Stimulated activated CD4-positive, alpha-beta T cell treated with anti-CD3 and anti-CD28 coated beads, Interleukin-1b, Interleukin-23, amount 100 ng/mL, for 24 hours (primary cell): Measurements from ENCODE around the gene XCL1.

Source experiments
- DNase-seq, 4 experiments: peaks; one replicate each; pipeline ENCODE4 v3.0.0-alpha.2; 2020; ENCODE audit warnings: low read depth in 4 of 4, low spot score in 1 of 4

Gene XCL1

DNA sequence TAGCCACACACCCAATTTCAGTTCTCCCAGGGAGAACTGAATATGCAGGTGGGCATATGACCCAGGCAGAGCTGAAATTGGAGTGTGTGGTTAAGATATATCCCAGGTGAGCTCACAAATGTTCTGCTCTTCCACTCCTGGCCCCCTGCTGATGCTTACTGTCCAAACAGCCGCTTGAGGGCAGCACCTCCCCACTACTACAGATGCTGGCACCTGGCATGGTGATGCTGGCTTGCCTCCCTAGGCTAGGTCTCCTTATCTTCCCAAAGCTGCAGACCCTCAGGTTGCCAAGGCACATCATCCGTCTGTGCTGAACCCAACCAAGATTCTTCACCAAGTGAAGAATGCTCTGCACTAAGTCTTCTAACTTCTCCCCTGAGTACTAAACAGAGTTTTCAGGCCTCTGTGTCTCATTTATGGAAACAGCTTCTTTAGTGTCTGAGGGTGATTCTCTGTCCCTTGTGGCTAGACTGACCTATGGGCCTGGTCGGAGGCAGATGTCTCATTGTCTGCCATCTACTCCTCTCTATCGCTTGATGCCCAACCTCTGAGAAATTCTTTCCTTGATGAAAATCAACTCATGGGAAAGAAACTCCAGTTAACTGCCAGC is 27.2 kb downstream of the XCL1 start:
- DNase-seq, result peak; percentile 37 to 58 (median 54)

DNA sequence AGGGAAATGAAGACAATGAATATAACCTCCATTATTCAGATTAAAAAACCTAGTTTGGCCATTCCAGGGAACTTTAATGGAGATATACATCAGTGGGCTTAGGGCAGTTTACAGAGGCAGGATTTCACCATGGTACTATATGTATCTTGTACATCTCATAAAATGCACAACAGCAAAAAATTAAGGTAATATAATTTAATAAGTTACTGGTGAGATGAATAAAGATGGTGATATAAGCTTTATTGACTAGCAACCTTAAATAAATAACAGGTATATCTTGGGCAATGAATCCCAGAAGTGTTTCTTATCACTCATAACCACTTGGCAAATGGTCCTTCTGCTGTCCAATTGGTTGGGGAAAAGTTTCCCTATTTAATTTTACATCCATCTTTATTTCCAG is 29.0 kb downstream of the XCL1 start:
- DNase-seq, result no peak

DNA sequence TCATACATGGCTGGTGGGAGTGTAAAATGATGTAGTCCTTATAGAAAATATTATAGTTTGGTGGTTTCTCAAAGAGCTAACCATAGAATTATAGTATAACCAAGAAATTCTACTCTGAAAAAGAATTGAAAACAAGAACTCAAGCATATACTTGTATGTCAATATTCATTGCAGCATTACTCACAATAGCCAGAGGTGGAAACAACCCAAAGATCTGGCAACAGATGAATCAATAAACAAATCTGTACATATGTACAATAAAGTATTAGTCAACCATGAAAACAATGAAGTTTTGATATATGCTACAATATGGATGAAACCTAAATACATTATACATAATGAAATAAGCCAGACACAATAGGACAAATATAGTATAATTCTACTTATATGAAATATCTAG is 29.7 kb downstream of the XCL1 start:
- DNase-seq, result no peak

DNA sequence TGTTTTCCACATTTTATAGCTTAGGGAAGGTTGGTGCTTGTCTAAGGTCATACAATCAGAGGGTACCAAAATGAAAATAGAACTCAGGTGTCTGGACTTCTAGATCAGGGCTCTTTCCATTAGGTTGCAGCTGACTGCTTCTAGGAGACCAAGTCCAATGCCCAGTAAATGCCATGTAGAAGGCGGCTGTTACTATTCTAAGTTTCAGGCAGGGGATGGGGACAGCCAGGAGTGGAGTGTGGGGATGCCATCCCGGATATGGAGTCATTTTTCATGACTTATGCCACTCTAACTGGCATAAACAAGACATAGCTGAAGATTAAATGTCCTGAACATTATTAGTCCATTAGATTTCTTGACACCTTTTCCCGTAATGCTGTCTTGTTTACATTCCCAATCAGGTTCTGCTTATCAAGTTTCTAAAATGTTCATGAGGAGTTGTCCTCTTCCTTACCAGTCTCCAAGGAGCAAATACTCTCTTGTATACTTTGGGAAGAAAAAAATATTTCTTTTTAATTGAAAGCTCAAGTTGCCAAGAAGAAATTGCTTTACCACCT is 31.5 kb downstream of the XCL1 start:
- DNase-seq, result no peak

DNA sequence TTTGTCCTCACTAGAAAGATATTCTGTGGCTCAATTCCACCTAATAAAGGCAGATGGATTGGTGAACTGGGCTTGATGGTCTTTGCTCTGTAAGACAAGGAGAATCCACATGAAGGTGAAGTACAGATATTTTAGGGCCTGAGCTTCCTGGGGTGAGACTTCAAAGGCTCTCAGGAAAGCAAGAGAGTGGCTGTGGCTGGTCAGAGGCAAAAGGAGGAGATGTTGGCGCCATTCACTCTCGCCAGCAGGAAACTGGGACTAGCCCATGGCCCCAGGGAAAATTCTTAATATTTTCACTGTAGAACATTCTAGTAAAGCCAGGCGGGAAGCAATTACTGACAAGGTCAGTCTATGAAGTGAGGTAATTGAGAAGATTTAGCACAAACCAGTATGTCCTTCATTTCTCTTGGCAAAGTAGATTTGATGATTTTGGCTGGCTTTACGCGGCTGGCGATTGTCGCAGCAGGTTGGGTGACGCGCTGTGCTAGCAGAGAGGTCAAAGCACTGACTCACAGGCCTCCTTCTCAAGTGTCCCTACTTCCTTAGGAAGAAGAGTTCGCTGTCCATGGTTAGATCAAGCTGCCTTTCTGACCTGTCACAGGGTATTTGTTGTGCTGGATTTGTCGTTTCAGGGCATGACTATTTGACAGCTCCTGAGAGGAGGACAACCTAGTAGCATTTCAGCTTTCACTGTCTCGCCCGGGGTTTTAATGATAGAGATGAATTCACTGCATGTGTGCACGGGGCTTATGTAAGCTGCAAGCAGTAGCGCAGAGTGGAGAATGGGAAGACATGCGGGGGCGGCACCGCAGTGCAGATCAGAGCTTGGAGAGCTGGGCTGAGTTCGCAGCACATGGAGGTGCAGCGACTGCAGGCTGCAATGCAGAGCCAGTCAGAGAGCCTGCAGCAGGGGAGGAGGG is 32.7 kb downstream of the XCL1 start:
- DNase-seq, result no peak

DNA sequence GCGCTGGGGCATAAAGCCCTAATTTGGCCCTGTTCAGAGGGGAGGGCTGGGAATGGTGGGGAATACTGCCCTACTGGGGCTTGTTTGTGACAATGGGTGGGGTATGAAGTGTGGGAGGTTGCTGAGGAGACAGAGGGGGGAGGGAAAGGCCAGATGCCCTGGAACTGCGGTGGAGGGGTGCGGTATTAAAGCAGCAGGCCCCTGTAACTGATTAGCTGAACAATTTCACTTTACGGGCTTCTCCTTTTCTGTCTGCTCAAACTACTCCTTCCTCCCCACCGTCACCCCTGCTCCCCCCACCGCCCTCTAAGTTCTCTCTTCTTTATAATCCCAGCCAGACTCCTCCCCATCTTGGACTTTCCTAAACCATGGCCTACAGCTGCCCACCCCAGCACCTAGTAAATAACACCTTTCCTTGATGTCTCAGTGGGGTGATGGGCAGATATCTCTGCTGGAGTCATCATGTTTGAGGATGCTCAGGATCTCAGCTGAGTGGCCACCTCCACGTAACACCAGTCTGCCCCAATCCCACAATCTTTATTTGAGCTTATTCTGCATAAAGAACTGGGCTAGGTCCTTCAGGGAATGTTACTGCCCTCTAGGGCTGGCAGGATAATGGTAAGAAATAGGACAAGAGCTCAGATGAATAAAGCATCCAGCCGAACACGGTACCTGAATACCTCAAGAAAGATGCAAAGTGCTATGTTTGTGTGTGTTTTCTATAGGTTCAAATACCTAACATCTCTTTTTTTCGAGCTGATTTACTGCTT is 33.5 kb downstream of the XCL1 start:
- DNase-seq, result no peak

DNA sequence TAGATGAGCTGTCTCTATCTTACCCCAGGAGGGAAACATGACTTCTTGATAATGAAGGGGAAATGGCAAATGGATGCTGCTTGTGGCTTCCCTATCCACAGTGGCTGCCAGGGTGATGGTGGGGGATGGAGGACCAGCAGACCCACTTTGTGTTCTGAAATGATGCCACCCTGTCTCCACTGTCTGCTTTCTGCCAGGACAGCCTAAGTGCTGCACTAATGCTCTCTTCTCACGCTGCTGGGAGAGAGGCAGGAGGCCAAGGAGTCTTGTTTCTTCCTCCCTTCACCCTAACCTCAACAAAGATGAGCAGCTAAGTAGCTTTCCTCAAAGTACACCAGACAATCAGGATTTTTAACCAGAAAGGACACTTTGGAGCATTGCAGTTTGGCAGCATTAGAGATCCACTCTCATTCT is 36.6 kb downstream of the XCL1 start:
- no peak for DNase-seq

DNA sequence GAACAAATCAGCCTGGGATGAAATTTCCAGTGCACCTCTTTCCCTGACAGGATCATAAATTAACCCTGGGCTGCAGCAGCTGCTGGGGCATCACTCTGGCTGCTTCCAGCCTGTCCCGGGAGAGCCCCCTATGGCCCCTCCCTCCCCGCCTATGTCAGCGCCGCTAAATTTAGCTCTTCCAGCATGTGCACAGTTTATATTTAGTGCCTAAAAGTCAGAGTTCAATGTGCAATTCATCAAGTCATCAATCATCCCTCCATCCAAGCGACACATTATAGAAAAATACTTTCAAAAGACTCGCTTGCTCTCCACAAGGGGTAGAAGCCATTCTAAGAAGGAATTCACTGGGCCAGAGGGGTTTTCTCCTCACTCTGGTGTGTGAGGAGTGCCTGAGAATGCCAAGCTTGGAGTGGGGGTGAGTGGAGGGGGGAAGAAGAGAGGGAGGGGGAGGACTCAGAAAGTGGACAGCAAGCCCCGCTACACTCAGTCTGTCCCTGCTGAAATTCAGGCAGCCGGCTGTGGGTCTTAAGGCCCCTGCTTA is 37.4 kb downstream of the XCL1 start:
- DNase-seq, result no peak

DNA sequence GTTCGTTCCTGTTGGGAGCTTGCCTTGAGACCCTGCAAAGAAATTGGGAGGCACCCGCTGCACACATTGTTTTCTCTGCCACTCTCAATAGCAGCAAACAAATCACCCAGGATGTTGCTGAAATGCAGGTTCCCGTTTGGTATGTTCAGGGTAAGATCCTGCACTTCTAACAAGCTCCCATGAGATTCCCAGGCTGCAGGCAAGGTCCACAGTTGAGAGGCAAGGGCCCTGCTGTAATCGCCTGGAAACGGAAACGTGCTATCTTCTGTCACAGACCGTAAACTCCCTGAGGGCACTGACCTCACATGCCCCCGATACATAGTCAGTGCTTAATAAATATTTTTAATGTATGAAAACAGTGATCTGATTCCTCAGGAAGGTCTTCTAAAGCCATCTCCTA is 37.8 kb downstream of the XCL1 start:
- no peak for DNase-seq

DNA sequence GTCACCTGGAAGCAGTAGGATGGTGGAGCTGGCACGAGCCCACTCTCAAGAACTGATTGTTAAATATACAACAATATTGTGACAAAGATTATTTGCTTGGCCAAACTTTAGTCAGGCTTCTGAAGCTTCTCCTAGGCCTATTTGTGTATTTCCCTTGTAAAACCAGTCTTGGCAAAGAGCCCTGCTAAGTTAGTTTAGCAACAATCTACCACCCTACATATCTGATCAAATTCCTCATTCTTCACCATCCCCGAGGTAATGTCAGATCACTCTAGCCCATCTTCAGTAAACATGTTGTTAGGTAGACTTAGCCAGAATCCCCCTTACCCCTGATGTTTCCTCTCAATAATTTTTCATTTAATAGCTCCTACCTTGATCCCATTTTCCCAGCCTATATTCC is 39.6 kb downstream of the XCL1 start:
- no peak for DNase-seq

DNA sequence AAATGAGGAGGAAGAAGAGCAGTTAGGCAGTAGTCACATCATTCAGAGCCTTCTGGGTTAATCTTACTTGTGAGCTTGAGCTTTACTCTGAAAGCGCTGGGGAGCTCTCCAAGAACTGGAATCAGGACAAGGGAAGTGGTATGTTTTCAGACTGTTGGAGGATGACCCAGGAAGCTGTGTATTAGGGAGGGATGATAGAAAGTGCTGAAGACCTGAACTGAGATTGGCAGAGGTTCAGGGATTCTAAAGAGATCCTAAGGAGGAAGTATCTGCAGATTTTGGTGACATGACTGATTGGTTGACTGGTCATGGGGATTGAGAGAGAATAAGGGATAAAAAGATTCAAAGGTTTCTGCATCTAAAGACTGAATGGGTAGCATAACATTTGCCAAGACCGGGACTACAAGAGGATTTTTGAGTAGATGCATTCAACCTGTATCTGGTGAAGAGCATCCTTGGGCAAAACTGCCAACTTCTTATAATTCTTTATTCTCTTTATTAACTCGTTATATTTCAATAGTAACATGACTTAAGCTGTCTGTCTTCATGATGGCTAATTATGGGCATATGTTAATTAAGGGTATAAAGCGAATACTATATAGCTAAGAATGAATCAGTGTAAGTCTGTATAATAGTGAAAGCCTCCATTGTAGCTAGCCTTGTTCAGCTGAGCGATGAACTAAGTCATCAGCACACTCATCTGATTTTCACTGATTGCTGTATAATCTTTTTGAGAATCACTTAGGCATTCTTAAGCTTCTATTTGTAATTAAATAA is 41.8 kb downstream of the XCL1 start:
- no peak for DNase-seq

DNA sequence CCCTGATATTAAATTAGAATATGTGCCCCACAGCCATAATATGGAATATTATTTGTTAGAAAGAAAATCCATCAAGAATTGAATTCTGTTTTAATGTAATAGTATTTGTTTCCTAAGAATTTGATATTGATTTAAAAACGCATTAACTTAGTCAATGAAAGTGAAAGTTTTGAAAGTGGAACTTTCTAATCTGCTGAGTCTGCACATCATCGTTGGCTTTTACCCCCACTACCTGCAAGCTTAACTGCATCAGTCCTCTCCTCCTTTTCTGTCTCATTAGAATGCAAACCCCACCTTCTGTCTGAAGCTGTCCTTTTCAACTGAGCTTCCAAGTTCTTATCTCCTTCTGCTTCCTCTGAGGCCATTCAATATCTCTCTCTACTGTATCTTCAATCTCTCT is 42.5 kb downstream of the XCL1 start:
- no peak for DNase-seq

DNA sequence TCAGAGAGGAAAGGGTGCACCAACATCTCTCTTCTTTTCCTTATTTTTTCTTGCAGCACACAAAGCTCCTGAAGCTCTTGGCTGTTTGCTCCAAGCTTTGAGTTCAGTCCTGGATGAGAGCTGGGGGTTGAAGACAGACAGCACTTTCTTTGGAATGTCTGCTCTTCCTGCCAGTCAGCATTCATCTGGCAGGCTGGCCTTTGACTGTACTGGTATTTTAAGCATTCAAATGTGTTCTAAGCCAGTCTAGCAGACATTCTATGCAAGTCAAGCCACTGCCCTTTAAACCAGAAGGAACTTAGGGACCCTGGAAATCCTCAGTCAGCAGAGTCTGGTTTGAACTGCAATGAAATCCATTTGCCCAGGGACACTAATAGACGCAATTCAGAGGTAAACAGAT is 45.0 kb downstream of the XCL1 start:
- DNase-seq, result no peak

DNA sequence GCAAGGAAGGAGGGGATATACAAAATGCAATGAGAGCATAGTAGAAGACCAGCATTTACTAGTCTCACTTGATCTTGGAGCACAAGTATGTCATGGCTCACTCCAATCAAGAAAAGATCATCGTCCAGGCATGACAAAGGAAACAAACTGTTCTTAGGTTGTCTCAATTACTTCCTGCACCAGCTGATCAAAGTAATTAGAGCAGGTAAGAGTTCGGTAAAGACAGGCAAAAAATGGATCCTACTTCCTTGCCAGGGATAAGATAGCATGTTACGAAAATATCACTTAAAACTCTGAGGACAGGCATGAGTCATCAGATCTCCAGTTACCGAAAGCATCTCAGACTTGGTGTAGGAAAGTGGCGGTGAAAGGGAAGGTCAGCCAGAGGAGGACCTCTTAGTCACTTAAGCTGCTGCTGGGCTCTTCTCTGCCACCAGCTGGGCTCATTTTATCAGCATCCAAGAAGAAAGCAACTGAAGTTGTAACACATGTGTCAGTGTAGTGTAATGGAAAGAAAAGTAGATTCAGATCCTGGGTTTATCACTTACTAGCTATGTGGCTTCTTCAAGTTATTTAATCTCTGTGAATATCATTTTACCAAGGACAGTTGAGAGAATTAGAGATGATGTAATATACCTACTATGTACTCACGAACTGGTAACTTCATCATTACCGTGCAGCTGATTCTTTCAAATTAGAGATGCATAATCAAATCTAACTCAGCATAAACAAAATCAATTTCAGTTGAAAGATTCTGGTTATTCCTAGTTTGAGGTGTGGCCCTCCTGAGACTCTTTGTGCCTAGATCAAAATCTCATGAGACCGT is 46.8 kb downstream of the XCL1 start:
- no peak for DNase-seq

DNA sequence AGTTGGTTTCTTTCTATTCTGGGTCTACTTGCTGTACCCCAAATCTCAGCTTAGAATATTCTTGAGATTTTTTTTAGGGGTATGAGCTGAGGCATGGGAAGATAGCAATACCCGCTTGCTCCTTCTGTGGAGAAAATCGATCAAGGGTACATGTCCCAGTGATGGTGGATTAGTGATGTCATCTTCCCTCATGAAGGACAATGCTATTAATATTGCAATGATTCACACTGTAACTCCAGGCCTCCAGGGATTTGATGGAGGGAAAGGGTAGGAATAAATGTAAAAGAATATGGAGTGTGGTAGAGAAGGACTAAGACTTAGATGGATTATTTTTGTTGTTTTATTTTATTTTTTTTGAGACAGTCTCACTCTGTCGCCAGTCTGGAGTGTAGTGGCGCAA is 47.4 kb downstream of the XCL1 start:
- DNase-seq, result no peak

DNA sequence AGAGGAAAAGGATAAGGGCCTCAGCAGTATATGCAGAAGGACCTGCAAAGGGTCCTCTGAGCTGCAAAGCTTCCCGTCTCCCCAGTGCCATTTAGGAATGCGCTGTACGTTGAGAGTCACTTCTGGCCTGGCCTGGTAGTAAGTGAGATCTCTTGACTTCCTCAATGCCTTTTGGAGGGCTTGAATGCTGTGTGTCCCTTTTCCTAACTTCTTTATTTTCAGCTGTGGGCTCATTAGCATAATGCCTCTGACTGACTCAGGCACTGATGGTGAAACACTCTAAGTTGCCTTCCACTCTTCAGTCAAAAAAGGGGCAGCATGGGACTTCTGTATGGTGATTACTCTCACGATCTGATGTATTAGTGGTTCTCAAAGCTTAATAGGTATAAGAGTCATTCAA is 49.9 kb downstream of the XCL1 start:
- no peak for DNase-seq

DNA sequence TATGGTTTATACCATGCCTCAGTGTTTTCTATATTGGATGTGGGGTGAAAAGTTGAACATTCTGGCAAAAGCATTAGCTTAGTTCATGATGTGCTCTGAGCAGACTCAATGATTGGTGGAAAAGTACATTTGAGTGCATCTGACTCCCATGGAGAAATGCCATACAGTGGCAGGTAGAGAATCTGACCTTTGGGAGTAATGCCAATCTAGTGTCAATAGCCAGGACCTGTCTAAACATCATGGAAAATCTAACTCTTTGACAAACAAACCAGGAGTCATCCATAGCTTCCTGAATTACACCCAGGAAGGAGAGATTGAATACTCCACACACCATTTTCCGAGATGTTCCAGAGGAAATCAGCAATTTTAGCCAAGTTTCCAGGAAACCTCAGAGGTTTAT is 51.0 kb downstream of the XCL1 start:
- no peak for DNase-seq

DNA sequence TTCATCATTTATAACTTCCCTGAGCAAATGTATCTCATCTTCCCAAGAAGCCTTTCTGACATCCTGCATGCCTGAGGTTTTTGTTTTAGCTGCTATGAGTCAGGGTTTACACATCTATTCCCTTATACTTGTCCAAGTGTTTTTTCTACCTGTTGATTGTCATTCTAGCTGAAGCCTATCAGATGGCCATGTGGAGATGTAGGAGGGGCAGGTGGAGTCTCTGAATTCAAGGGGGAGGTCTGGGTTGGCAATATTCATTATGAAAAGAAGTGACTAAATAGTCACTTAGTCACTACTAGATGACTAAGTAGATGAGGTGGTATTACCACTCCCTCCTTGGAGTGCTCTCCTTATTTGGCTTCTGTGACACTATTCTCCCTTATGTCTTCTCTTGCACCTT is 52.4 kb downstream of the XCL1 start:
- DNase-seq, result peak in 1 of 4 experiments; percentile 4

DNA sequence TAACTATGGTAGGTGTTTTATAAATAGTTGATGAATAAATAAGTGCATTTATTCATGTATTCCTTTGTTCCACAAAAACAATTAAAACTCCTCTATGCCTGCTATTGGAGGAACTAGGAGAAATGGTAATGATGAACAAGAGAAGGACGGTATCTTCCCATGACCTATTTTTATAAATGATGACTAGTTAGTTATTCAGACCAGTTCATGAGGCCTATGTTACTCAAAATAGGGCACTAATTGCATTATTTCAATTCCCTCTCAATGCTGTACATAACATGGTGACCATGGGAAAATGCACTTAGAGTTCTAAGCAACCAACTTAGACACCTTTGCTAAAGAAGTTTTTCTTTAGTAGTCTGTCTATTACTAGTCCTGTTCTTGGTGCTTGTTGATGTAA is 53.1 kb downstream of the XCL1 start:
- DNase-seq, result no peak
